Calu3 (cell line): ENCODE measurements around the gene RAB1A. TPM values are rescaled to one million over a fixed set of nuclear protein-coding genes. Genes with fewer than 3 reads are reported as not detected.
A peak's percentile ranks its signal among the peaks of the same experiment; 100 is the strongest.
"Not testable (repeated sequence)": the region's sequence is repeated elsewhere in the genome, so short reads cannot be mapped to it uniquely, and the experiment has no call there.

Experiments
- BruUV-seq: library from RNA; stranded (reverse); fragments of 400-500 nt; replicated peaks from 2 replicates; lab custom pipeline; 2021; lab: Mats Ljungman, UMichigan
- CTCF ChIA-PET: fragments of 300-600 bp; sonication (Branson Sonifier 250); formaldehyde crosslinking; loops from one replicate; lab custom pipeline; 2022; ENCODE audit warnings: antibody characterized with exemption; lab: Charles Lee
- DNase-seq: peaks from one replicate; pipeline ENCODE4 v3.0.0; 2022
- H3K27ac Mint-ChIP-seq: one replicate; pipeline ENCODE4 v1.8.0; 2022; ENCODE audit warnings: mixed read lengths; ENCODE audit not compliant: unreplicated experiment
- H3K27me3 Mint-ChIP-seq: one replicate; pipeline ENCODE4 v1.8.0; 2022; ENCODE audit warnings: mixed read lengths; ENCODE audit not compliant: unreplicated experiment
- H3K36me3 Mint-ChIP-seq: one replicate; pipeline ENCODE4 v1.8.0; 2022; ENCODE audit warnings: mild to moderate bottlenecking, moderate library complexity, mixed read lengths; ENCODE audit not compliant: insufficient read depth, unreplicated experiment
- H3K4me1 Mint-ChIP-seq: one replicate; pipeline ENCODE4 v1.8.0; 2022; ENCODE audit warnings: mild to moderate bottlenecking, low read depth, mixed read lengths; ENCODE audit not compliant: unreplicated experiment
- H3K4me3 Mint-ChIP-seq: one replicate; pipeline ENCODE4 v1.8.0; 2022; ENCODE audit warnings: mild to moderate bottlenecking, low read depth, moderate library complexity, mixed read lengths; ENCODE audit not compliant: unreplicated experiment
- H3K9me3 Mint-ChIP-seq: one replicate; pipeline ENCODE4 v1.8.0; 2022; ENCODE audit warnings: low read depth, mixed read lengths; ENCODE audit not compliant: unreplicated experiment
- CTCF ChIP-seq: fragments of 200-600 bp; IDR thresholded peaks from one replicate; pipeline ENCODE4 v1.8.0; 2022; ENCODE audit warnings: antibody characterized with exemption; ENCODE audit not compliant: unreplicated experiment
- intact Hi-C: fragments of 100-400 bp; cut with micrococcal nuclease; formaldehyde crosslinking; loops from one replicate; pipeline ENCODE4 v1.10.0; 2022; ENCODE audit not compliant: unreplicated experiment
- total RNA-seq: library from RNA; stranded (reverse); gene quantifications from 2 replicates; pipeline ENCODE4 v1.2.3, GENCODE V29; 2022

Gene RAB1A
- total RNA-seq, 1 experiment from 2014 or later, result 148 TPM

- Mint-ChIP-seq H3K4me3 (peak overlapping the region; percentile 89), H3K27ac (peak overlapping the region; percentile 98), H3K27me3 (no peaks in the 10 kb centered on the region), H3K4me1 (peaks cover 18% of the 10 kb centered on the region), H3K9me3 (no peaks in the 10 kb centered on the region), H3K36me3 (peaks cover 30% of the 10 kb centered on the region)
- intact Hi-C loops, result loop anchor here (5.0 kb wide), 1 partner anchor 39 kb away; no protein-coding TSS in a partner anchor
- CTCF ChIA-PET, result interaction anchor here (0.6 to 1.4 kb wide), 6 partner anchors 34 to 1770 kb away, joined by 3 to 4 read pairs (median 3); no protein-coding TSS in a partner anchor
- DNase-seq, result no peak
- TF ChIP-seq CTCF, result no peak
- BruUV-seq, result TSS peak; percentile 54
These were observed 1.4 kb downstream of the RAB1A start for GRCh38 chr2:65128297-65129190.

GRCh38 chr2:65125457-65125856, 4.4 kb downstream of the RAB1A start:
- H3K27ac Mint-ChIP-seq, H3K4me3 Mint-ChIP-seq, DNase-seq, H3K27me3 Mint-ChIP-seq, BruUV-seq, CTCF ChIA-PET, H3K9me3 Mint-ChIP-seq: not testable (repeated sequence)
- intact Hi-C loops, result loop anchor here (5.0 kb wide), 1 partner anchor 42 kb away; no protein-coding TSS in a partner anchor
- peaks cover 18% of the 10 kb centered on the region for H3K4me1 Mint-ChIP-seq
- peaks cover 28% of the 10 kb centered on the region for H3K36me3 Mint-ChIP-seq

GRCh38 chr2:65122313-65122712, 7.6 kb downstream of the RAB1A start:
- Mint-ChIP-seq H3K9me3 (no peaks in the 10 kb centered on the region), H3K4me1 (peaks cover 21% of the 10 kb centered on the region), H3K36me3 (peaks cover 15% of the 10 kb centered on the region), H3K27ac (no peak overlapping the region), H3K4me3 (no peak overlapping the region), H3K27me3 (no peaks in the 10 kb centered on the region)
- TF ChIP-seq CTCF, result no peak
- intact Hi-C loops, result no loop called here
- no TSS peak for BruUV-seq
- DNase-seq, result no peak
- CTCF ChIA-PET, result interaction anchor here (0.5 to 1.1 kb wide), 3 partner anchors 20 to 350 kb away, joined by 3 to 5 read pairs (median 3); no protein-coding TSS in a partner anchor

GRCh38 chr2:65120990-65121693, 8.8 kb downstream of the RAB1A start:
- no TSS peak for BruUV-seq

More at GRCh38 chr2:65120990-65121693, 8.8 kb downstream of the RAB1A start:
- Mint-ChIP-seq H3K27me3 (no peaks in the 10 kb centered on the region), H3K36me3 (peaks cover 15% of the 10 kb centered on the region), H3K27ac (no peak overlapping the region), H3K9me3 (no peaks in the 10 kb centered on the region), H3K4me3 (no peak overlapping the region), H3K4me1 (peaks cover 9% of the 10 kb centered on the region)
- CTCF ChIA-PET, result interaction anchor here (0.6 kb wide), 2 partner anchors 64 to 66 kb away, joined by 3 to 6 read pairs; no protein-coding TSS in a partner anchor
- DNase-seq, result no peak
- TF ChIP-seq CTCF, result no peak
- intact Hi-C loops, result no loop called here
